ENCODE results near the gene FBXL19. TPM values are rescaled to one million over a fixed set of nuclear protein-coding genes. Genes with fewer than 3 reads are reported as not detected.

FBXL19 gene
- polyA plus RNA-seq, 1 donor from 2014 or later: 99.6 TPM

DNA sequence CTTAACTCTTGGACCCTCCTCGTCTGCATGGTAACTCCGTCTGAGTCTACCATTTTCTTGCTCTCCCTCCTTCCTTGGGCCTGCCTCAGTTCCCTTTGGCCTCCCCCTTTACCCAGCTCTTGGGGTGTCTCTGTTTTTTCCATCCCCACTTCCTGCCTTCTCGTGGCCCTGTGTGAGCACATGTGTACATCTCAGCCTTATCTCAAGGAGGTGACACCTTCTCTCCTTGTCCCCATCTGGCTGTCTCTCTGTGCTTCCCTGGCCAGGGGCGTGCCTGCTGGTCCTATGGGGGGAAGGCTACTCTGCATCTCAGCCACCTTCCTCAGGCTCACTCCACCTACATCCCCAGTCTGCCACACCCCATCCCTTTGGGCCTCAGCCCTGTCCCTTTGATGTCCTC lies 20.4 kb upstream of the FBXL19 start:
- Histone ChIP-seq H3K9ac (ENCODE audit: low read length) (no peak overlapping the region), H3K9me2 (ENCODE audit: insufficient read depth, low read length) (no peaks in the 10 kb centered on the region), H3K79me2 (replicated peaks; ENCODE audit: insufficient read depth, low read length) (no peaks in the 10 kb centered on the region), H3K27me3 (ENCODE audit: insufficient read depth, low read depth, low read length) (no peaks in the 10 kb centered on the region), H3K27ac (ENCODE audit: low read length) (no peak overlapping the region), H4K20me1 (ENCODE audit: insufficient read depth) (no peaks in the 10 kb centered on the region), H3K4me3 (ENCODE audit: low read length) (no peak overlapping the region), H3K36me3 (ENCODE audit: insufficient read depth, low read length) (no peaks in the 10 kb centered on the region), H3K9me3 (ENCODE audit: low read length) (no peaks in the 10 kb centered on the region), H3K4me2 (ENCODE audit: low read length) (no peak overlapping the region), H2AFZ (ENCODE audit: low read depth, low read length) (no peak overlapping the region), H3F3A (ENCODE audit: insufficient read depth, low read length, poor library complexity, severe bottlenecking) (no peaks in the 10 kb centered on the region)
- TF ChIP-seq, protein P1, sequence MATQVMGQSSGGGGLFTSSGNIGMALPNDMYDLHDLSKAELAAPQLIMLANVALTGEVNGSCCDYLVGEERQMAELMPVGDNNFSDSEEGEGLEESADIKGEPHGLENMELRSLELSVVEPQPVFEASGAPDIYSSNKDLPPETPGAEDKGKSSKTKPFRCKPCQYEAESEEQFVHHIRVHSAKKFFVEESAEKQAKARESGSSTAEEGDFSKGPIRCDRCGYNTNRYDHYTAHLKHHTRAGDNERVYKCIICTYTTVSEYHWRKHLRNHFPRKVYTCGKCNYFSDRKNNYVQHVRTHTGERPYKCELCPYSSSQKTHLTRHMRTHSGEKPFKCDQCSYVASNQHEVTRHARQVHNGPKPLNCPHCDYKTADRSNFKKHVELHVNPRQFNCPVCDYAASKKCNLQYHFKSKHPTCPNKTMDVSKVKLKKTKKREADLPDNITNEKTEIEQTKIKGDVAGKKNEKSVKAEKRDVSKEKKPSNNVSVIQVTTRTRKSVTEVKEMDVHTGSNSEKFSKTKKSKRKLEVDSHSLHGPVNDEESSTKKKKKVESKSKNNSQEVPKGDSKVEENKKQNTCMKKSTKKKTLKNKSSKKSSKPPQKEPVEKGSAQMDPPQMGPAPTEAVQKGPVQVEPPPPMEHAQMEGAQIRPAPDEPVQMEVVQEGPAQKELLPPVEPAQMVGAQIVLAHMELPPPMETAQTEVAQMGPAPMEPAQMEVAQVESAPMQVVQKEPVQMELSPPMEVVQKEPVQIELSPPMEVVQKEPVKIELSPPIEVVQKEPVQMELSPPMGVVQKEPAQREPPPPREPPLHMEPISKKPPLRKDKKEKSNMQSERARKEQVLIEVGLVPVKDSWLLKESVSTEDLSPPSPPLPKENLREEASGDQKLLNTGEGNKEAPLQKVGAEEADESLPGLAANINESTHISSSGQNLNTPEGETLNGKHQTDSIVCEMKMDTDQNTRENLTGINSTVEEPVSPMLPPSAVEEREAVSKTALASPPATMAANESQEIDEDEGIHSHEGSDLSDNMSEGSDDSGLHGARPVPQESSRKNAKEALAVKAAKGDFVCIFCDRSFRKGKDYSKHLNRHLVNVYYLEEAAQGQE (IDR thresholded peaks at IDR 0.05; ENCODE audit: borderline replicate concordance): no peak
- TF ChIP-seq POLR2AphosphoS5 (IDR thresholded peaks at IDR 0.05) (no peak), EZH2 (IDR thresholded peaks at IDR 0.05; ENCODE audit: borderline replicate concordance, insufficient read depth, low read length, poor library complexity, severe bottlenecking) (no peak)

DNA sequence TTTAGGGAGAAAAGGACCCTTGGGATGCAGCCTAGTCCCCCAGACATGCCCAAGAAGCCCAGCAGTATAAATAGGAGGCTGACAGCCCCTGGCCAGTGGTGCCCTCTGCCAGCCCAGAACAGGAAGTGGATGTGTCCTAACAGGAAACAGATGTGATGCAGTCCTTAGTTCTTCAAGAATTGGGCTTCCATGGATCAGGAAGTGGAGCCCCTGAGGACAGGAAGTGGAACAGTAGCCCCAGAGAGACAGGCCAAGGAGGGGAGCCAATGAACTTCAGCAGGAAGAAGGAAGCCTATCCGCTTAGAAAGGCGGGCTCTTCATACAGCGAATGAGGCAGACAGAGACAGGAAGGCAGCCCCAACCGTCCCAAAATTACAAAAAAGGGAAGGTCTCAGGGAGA lies 19.8 kb upstream of the FBXL19 start:
- no peak overlapping the region for H3K9ac ChIP-seq (ENCODE audit: low read length)
- no peak overlapping the region for H3K4me2 ChIP-seq (ENCODE audit: low read length)
- H3K4me3 ChIP-seq (ENCODE audit: low read length): no peak overlapping the region
- H4K20me1 ChIP-seq (ENCODE audit: insufficient read depth): no peaks in the 10 kb centered on the region
- no peak overlapping the region for H2AFZ ChIP-seq (ENCODE audit: low read depth, low read length)
- no peaks in the 10 kb centered on the region for H3F3A ChIP-seq (ENCODE audit: insufficient read depth, low read length, poor library complexity, severe bottlenecking)
- no peak overlapping the region for H3K27ac ChIP-seq (ENCODE audit: low read length)
- TF ChIP-seq MXI1 (conservative IDR thresholded peaks at IDR 0.05; ENCODE audit: poor library complexity, severe bottlenecking) (no peak), POLR2AphosphoS5 (IDR thresholded peaks at IDR 0.05) (no peak)
- H3K79me2 ChIP-seq (replicated peaks; ENCODE audit: insufficient read depth, low read length): no peaks in the 10 kb centered on the region
- no peaks in the 10 kb centered on the region for H3K9me3 ChIP-seq (ENCODE audit: low read length)
- no peaks in the 10 kb centered on the region for H3K27me3 ChIP-seq (ENCODE audit: insufficient read depth, low read depth, low read length)
- H3K9me2 ChIP-seq (ENCODE audit: insufficient read depth, low read length): no peaks in the 10 kb centered on the region
- H3K36me3 ChIP-seq (ENCODE audit: insufficient read depth, low read length): no peaks in the 10 kb centered on the region

DNA sequence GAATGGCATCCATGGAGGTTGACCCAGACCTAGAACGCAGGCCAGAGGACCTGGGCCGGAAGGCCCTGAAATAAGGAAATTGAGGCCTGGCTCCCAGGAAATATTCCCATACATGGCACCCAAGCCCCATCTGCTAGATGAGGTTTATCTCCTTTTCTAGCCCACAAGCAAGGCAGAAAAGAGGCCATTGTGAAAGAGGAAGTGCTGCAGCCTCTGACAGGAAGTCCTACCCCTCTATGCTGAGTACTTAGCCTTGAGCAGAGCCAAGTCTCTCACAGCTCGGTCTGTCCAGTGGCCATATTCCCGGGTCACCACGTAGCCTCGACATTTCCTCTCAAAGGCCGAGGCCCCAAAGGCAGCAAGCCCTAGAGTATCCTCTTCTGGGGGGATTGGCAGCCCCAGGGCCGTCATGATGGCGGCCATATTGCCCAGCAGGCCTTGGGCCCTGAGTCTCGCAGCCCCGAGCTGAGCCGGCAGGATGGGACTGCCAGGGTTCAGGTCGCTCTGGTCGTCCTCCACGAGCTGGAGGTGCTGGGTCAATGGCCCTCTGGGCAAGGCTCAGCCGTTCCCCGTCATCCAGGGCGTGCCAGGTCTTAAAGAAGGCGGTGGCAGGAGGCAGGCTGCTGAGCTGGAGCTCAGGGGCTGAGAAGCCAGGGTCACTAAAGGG lies 19.1 kb upstream of the FBXL19 start:
- H3K9ac ChIP-seq (ENCODE audit: low read length): no peak overlapping the region
- H3K9me2 ChIP-seq (ENCODE audit: insufficient read depth, low read length): no peaks in the 10 kb centered on the region
- no peak overlapping the region for H3K4me2 ChIP-seq (ENCODE audit: low read length)
- H3K79me2 ChIP-seq (replicated peaks; ENCODE audit: insufficient read depth, low read length): no peaks in the 10 kb centered on the region
- no peaks in the 10 kb centered on the region for H4K20me1 ChIP-seq (ENCODE audit: insufficient read depth)
- TF ChIP-seq EZH2 (IDR thresholded peaks at IDR 0.05; ENCODE audit: borderline replicate concordance, insufficient read depth, low read length, poor library complexity, severe bottlenecking) (no peak), MXI1 (conservative IDR thresholded peaks at IDR 0.05; ENCODE audit: poor library complexity, severe bottlenecking) (no peak), TAF1 (IDR thresholded peaks at IDR 0.05; ENCODE audit: low read depth) (no peak)
- H3K27me3 ChIP-seq (ENCODE audit: insufficient read depth, low read depth, low read length): no peaks in the 10 kb centered on the region
- no peaks in the 10 kb centered on the region for H3K9me3 ChIP-seq (ENCODE audit: low read length)
- H3F3A ChIP-seq (ENCODE audit: insufficient read depth, low read length, poor library complexity, severe bottlenecking): no peaks in the 10 kb centered on the region
- H3K4me3 ChIP-seq (ENCODE audit: low read length): no peak overlapping the region
- no peaks in the 10 kb centered on the region for H3K36me3 ChIP-seq (ENCODE audit: insufficient read depth, low read length)
- no peak overlapping the region for H2AFZ ChIP-seq (ENCODE audit: low read depth, low read length)
- no peak overlapping the region for H3K27ac ChIP-seq (ENCODE audit: low read length)

DNA sequence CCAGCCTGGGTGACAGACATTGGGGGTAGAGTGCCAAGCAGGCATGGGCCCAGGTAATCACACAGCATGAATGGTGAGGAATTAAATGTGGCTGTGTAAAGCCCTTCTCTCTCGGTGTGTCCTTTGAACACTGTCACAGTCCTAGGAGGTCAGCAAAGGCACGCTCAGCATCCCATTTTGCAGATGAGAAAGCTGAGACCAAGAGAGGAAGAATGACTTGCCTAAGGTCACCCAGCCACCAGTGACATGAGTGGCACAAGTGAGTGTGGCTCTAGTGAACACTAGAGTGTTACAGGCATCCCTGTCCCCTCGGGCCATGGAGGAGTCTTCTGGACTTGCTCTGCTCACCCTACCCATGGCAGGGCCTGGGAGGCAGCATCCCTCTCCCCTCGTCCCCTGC lies 16.3 kb upstream of the FBXL19 start:
- Histone ChIP-seq H3K27ac (ENCODE audit: low read length) (no peak overlapping the region), H3K4me2 (ENCODE audit: low read length) (no peak overlapping the region), H3K9me2 (ENCODE audit: insufficient read depth, low read length) (no peaks in the 10 kb centered on the region), H4K20me1 (ENCODE audit: insufficient read depth) (no peaks in the 10 kb centered on the region), H3F3A (ENCODE audit: insufficient read depth, low read length, poor library complexity, severe bottlenecking) (no peaks in the 10 kb centered on the region), H2AFZ (ENCODE audit: low read depth, low read length) (no peak overlapping the region), H3K27me3 (ENCODE audit: insufficient read depth, low read depth, low read length) (no peaks in the 10 kb centered on the region), H3K36me3 (ENCODE audit: insufficient read depth, low read length) (no peaks in the 10 kb centered on the region), H3K9ac (ENCODE audit: low read length) (no peak overlapping the region), H3K79me2 (replicated peaks; ENCODE audit: insufficient read depth, low read length) (no peaks in the 10 kb centered on the region), H3K4me3 (ENCODE audit: low read length) (no peak overlapping the region), H3K9me3 (ENCODE audit: low read length) (no peaks in the 10 kb centered on the region)
- TF ChIP-seq EP300 (conservative IDR thresholded peaks at IDR 0.05; ENCODE audit: poor library complexity, severe bottlenecking) (no peak), MXI1 (conservative IDR thresholded peaks at IDR 0.05; ENCODE audit: poor library complexity, severe bottlenecking) (no peak), TAF1 (IDR thresholded peaks at IDR 0.05; ENCODE audit: low read depth) (no peak), RAD21 (conservative IDR thresholded peaks at IDR 0.05) (no peak), POLR2AphosphoS5 (IDR thresholded peaks at IDR 0.05) (no peak), EZH2 (IDR thresholded peaks at IDR 0.05; ENCODE audit: borderline replicate concordance, insufficient read depth, low read length, poor library complexity, severe bottlenecking) (no peak)
- TF ChIP-seq, protein P1 (IDR thresholded peaks at IDR 0.05; ENCODE audit: borderline replicate concordance): no peak
- TF ChIP-seq, protein P2, sequence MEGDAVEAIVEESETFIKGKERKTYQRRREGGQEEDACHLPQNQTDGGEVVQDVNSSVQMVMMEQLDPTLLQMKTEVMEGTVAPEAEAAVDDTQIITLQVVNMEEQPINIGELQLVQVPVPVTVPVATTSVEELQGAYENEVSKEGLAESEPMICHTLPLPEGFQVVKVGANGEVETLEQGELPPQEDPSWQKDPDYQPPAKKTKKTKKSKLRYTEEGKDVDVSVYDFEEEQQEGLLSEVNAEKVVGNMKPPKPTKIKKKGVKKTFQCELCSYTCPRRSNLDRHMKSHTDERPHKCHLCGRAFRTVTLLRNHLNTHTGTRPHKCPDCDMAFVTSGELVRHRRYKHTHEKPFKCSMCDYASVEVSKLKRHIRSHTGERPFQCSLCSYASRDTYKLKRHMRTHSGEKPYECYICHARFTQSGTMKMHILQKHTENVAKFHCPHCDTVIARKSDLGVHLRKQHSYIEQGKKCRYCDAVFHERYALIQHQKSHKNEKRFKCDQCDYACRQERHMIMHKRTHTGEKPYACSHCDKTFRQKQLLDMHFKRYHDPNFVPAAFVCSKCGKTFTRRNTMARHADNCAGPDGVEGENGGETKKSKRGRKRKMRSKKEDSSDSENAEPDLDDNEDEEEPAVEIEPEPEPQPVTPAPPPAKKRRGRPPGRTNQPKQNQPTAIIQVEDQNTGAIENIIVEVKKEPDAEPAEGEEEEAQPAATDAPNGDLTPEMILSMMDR (IDR thresholded peaks at IDR 0.05; ENCODE audit: poor library complexity, severe bottlenecking): no peak

All from neural cell (in vitro differentiated cells).